Renal cortical epithelial cell (primary cell): ENCODE data around the gene CKAP2L. TPM values are rescaled to one million over a fixed set of nuclear protein-coding genes. Genes with fewer than 3 reads are reported as not detected.
"Not testable (repeated sequence)": the region's sequence is repeated elsewhere in the genome, so short reads cannot be mapped to it uniquely, and the experiment has no call there.

Experiments
- DNase-seq: peaks from one replicate; pipeline ENCODE4 v3.0.0-alpha.2; 2011; ENCODE audit warnings: low read depth
- total RNA-seq: library from RNA; depleted of rRNA; stranded (reverse); fragments of >200 nt; gene quantifications from 2 replicates; pipeline ENCODE4 v1.2.3, GENCODE V29; 2014

Gene CKAP2L
- total RNA-seq, 1 donor from 2014 or later = 0.40 TPM

DNA sequence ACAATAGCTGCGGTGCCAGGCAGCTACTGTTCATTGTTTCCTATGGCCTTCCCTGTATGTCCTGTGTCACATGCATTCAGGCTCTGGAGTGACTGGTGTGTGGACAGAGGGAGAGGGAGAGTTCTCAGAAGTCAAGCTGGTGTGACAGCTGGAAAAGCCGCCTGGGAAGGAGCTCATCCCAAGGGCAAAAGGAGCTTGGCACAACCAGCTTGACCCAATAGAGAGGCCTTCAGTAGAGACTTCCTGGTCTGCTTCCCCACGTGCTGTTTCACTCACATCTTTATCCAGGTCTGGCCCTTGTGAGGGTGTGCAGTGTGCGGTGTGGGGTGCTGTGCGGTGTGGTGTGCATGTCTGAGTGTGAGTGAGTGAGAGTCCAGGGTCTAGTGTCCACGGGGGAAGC is 54.7 kb downstream of the CKAP2L start:
- no peak for DNase-seq

DNA sequence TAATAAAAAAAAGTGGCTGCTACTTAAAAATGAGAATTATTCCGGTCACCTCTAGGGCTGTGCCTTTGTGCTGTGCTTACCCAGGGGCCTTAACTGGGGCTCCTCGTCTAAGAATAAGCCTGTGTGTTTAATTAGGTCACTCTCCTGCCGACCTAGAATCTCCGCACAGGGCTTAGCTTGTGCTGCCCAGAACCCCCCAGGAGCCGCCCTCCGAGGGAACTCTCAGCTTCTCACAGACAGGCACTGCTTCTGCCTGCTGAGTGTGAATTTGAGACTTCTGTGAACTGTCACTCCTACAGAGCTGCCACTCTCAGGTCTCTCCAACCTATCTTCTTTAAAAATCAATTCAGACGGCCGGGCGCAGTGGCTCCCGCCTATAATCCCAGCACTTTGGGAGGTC is 55.4 kb downstream of the CKAP2L start:
- no peak for DNase-seq

DNA sequence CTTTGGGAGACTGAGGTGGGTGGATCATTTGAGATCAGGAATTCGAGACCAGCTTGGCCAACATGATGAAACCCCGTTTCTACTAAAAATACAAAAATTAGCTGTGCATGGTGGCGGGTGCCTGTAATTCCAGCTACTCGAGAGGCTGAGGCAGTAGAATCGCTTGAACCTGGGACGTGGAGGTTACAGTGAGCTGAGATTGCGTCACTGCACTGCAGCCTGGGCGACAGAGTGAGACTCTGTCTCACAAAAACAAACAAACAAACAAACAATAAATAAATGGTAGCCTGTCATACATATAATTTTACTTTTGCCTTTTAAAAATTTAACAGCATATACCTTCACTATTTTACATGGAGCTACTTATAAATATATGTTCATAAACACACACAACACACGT is 57.5 kb downstream of the CKAP2L start:
- DNase-seq = not testable (repeated sequence)

DNA sequence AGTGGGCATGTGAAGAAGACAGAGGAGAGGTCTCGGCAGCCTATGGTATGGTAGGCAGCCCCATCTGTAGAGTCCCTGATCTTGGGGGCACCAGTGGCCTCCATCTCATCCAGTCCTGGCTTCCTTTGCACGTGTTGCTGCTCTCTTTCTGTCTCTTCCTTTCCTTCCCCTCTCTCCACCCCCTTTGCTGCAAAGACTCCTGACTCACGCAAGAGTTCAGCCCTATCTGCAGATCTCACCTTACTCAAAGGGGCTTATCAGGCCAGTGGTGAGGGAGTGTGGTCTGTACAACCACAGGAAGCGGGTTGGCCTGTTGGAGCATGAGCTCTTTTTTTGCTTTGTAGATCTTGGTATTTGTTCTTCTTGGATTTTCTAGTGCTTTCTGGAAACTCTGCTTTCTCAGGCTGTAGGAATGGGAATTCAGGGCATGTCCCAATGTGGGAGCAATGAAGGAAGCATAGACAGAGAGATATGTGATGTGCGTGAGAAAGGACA is 58.2 kb downstream of the CKAP2L start:
- DNase-seq = peak; percentile 28

DNA sequence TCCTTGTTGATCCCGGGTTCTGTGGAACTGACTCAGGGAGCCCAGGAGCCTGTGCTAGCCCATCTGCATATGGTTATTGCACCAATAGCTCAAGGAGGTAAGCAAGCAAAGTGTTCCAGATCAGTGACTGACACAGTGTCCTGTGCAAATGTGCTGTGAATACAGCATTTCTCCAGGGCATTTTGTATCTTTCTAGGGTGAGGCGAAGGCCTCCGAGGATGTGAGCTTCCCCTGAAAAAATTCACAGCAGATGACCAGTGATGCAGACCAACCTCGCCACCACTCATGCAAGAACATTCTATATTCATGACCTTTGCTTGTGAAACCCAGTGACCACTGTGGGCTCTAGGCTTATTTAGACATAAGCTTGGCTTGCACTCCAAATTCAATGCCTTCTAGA is 58.8 kb downstream of the CKAP2L start:
- DNase-seq = peak; percentile 62

GRCh38 chr2:112703684-112704083 is 60.7 kb downstream of the CKAP2L start:
- DNase-seq = no peak

DNA sequence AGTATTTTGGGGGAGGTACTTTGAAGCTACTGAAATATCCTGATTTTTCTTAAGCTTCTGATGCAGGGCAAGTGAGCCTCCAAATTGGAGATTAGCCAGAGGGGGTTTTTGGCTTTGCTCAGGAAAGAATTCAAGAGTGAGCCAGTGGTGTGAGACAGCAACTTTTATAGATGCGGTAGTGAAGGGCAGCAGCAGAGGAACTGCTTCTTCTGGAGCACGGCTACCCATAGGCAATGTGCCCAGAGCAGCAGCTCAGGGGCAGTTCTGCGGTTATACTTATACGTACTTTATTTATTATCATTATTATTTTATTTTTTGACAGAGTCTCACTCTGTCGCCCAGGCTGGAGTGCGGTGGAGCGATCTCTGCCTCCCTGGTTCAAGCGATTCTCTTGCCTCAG is 63.4 kb downstream of the CKAP2L start:
- no peak for DNase-seq

- DNase-seq = no peak
Measured at GRCh38 chr2:112699984-112700667, 64.3 kb downstream of the CKAP2L start.

DNA sequence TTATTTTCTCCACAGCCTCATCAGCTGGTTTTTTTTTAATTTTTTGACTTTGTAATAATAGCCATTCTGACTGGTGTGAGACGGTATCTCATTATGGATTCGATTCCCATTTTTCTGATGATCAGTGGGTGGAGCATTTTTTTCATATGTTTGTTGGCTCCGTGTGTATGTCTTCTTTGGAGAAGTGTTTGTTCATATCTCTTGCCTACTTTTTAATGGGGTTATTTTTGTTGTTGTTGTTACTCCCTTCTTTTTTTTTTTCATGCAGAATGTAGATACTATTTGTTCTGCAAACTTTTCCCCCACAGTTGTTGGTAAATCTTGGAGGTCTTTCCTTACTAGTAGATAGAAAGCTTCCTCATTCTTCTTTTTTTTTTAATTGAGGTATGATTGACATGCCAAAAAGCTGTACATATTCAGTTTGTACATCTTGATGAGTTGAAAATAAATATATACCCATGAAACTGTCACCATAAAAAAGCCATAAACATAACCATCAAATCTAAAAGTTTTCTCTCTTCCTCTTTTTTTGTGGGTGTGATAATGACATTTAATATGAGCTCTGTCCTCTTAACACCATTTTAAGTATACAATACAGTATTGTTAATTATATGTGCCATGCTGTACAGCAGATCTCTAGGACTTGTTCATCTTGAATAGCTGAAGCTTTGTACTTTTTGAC is 65.4 kb downstream of the CKAP2L start:
- no peak for DNase-seq

- DNase-seq = no peak
Measured at GRCh38 chr2:112694182-112694581, 70.2 kb downstream of the CKAP2L start.

DNA sequence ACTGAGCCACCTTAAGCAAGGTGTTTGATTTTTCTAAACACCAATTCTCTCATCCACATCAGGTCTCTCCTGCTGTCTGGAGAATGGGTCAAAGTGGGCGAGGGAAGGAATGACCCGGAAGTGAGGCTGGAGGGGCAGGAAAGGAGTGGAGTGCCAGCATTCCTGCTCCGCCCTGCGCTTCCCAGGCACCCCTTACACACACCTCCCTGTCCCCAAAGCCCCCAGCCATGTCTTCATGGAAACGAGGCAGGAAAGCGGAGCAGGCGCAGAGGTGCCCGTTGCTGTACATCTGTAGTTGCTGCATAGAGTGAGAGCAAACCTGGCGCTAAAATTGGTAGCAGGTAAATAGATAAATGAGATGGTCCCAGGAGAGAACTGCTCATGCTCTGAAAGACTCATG is 70.8 kb downstream of the CKAP2L start:
- no peak for DNase-seq

DNA sequence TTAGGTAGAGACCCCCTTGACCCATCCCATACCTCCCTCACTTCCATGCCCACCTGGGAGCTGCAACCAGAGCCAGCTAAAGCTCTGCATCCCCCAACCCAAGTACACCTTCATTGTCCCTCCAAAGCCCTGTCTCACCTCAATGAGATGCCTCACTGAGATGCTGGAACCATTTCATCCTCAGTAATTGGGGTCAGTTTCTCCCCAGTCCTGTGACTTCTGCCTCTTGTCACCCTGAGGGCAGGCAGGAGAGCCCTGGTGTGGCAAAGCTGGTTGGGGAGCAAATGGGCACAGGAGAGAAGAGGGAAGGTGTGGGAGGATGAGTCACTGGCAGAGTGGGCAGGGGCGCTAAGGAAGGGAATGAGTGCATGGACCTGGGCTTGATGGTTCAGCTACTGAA is 71.5 kb downstream of the CKAP2L start:
- peak; percentile 41 for DNase-seq

- peak; percentile 99 for DNase-seq
Measured at GRCh38 chr2:112692495-112692911, 71.9 kb downstream of the CKAP2L start.

GRCh38 chr2:112691881-112692281 is 72.5 kb downstream of the CKAP2L start:
- DNase-seq = peak; percentile 30

GRCh38 chr2:112690853-112691401 is 73.5 kb downstream of the CKAP2L start:
- peak; percentile 75 for DNase-seq

GRCh38 chr2:112688086-112688880 is 76.1 kb downstream of the CKAP2L start:
- DNase-seq = peak; percentile 36

DNA sequence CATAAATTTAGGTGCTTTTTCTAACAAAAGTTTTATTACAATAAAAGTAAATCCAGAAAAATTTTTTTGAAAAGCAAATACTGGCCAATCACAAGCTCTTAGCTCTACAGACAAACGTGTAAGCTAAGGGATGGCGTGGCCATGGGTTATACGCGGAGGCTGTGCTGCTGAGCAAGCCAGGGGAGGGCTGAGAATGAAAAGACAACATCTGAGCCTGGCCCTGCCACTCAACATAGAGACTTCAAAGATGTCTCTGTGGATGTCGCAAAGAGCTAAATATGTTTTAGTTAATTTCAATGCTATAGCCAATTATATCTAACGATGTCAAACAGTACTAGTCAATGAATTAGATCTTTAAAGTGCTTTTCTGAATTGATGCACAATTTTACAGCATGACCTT is 76.9 kb downstream of the CKAP2L start:
- no peak for DNase-seq

Other genes starting within 250 kb of the CKAP2L start
- 19.3 and 33.0 TPM in 2 replicates for gene POLR1B, start 222.1 kb downstream of the CKAP2L start, total RNA-seq
- 3.1 and 6.4 TPM in 2 replicates for gene CHCHD5, start 180.0 kb downstream of the CKAP2L start, total RNA-seq
- 72.9 and 91.2 TPM in 2 replicates for gene SLC20A1, start 118.7 kb downstream of the CKAP2L start, total RNA-seq
- not detected in 2 replicates for gene NT5DC4, start 43.6 kb downstream of the CKAP2L start, total RNA-seq
- 0.15 and 6.3 TPM in 2 replicates for gene IL1A, start 19.9 kb upstream of the CKAP2L start, total RNA-seq
- gene IL1B, start 72.2 kb upstream of the CKAP2L start, total RNA-seq = 0.35 and 4.5 TPM in 2 replicates
- gene IL37, start 146.6 kb upstream of the CKAP2L start, total RNA-seq = not detected in 2 replicates
- not detected in 2 replicates for gene IL36G, start 213.4 kb upstream of the CKAP2L start, total RNA-seq
- gene IL36A, start 240.8 kb upstream of the CKAP2L start, total RNA-seq = not detected in 2 replicates